ENCODE data around the gene GLRX5. TPM values are rescaled to one million over a fixed set of nuclear protein-coding genes. Genes with fewer than 3 reads are reported as not detected.

Gene GLRX5
- total RNA-seq (2022) (54.8 and 58.0 TPM in 2 replicates), Bru-seq, nascent RNA (percentile 82 among the genes with signal in this experiment), BruChase-seq, experiment 1, labeled RNA remaining after a 6-hour chase (percentile 84 among the genes with signal in this experiment), BruChase-seq, experiment 2, labeled RNA remaining after a 2-hour chase (percentile 72 among the genes with signal in this experiment)
- long read RNA-seq, transcript GLRX5-201 (2 exons, 1,564 nt): major isoform, 175 of 177 reads
- long read RNA-seq, partial matches to known transcripts: 2 of 177 reads
- long read RNA-seq, other reads (novel, unspliced or antisense): 0 of 177 reads

- CTCF ChIA-PET: interaction anchor here (3.0 kb wide), 1 partner anchor 92 kb away, joined by 12 read pairs; no protein-coding TSS in a partner anchor
- H3K9me3 Mint-ChIP-seq (ENCODE audit: low read depth, unreplicated experiment): no peaks in the 10 kb centered on the region
- H3K27me3 Mint-ChIP-seq (ENCODE audit: unreplicated experiment): no peaks in the 10 kb centered on the region
- DNase-seq: peak; percentile 97
- no peak for TF ChIP-seq CTCF (IDR thresholded peaks at IDR 0.05; ENCODE audit: unreplicated experiment)
- BruUV-seq (replicated peaks): no TSS peak
- H3K27ac Mint-ChIP-seq (ENCODE audit: unreplicated experiment): peak within 1 kb of the TSS; percentile 97
- peaks cover 57% of the 10 kb centered on the region for H3K36me3 Mint-ChIP-seq (ENCODE audit: insufficient read depth, unreplicated experiment)
- intact Hi-C loops (cut with micrococcal nuclease; ENCODE audit: unreplicated experiment): loop anchor here (10.0 kb wide), 1 partner anchor 380 kb away; the partner anchor contains the start of gene DICER1
- peaks cover 53% of the 10 kb centered on the region for H3K4me1 Mint-ChIP-seq (ENCODE audit: low read depth, unreplicated experiment)
- peak within 1 kb of the TSS; percentile 82 for H3K4me3 Mint-ChIP-seq (ENCODE audit: low read depth, unreplicated experiment)
These were observed at the start of gene GLRX5 for GRCh38 chr14:95534299-95535225. Gene GLRX5 (plus strand): TSS chr14:95535050. CDS start chr14:95535090, 40 bp downstream.

- H3K4me1 Mint-ChIP-seq (ENCODE audit: low read depth, unreplicated experiment): peaks cover 35% of the 10 kb centered on the region
- intact Hi-C loops (cut with micrococcal nuclease; ENCODE audit: unreplicated experiment): no loop called here
- no peak overlapping the region for H3K4me3 Mint-ChIP-seq (ENCODE audit: low read depth, unreplicated experiment)
- CTCF ChIA-PET: no interaction called here
- no peak for TF ChIP-seq CTCF (IDR thresholded peaks at IDR 0.05; ENCODE audit: unreplicated experiment)
- BruUV-seq (replicated peaks): no TSS peak
- H3K9me3 Mint-ChIP-seq (ENCODE audit: low read depth, unreplicated experiment): no peaks in the 10 kb centered on the region
- no peak overlapping the region for H3K27ac Mint-ChIP-seq (ENCODE audit: unreplicated experiment)
- no peaks in the 10 kb centered on the region for H3K27me3 Mint-ChIP-seq (ENCODE audit: unreplicated experiment)
- H3K36me3 Mint-ChIP-seq (ENCODE audit: insufficient read depth, unreplicated experiment): peaks cover 6% of the 10 kb centered on the region
- no peak for DNase-seq
These were observed 49.5 kb upstream of the GLRX5 start for GRCh38 chr14:95485222-95485819.

- Mint-ChIP-seq H3K9me3 (ENCODE audit: low read depth, unreplicated experiment) (no peaks in the 10 kb centered on the region), H3K27ac (ENCODE audit: unreplicated experiment) (no peak overlapping the region), H3K4me3 (ENCODE audit: low read depth, unreplicated experiment) (no peak overlapping the region), H3K4me1 (ENCODE audit: low read depth, unreplicated experiment) (peaks cover 38% of the 10 kb centered on the region), H3K27me3 (ENCODE audit: unreplicated experiment) (no peaks in the 10 kb centered on the region), H3K36me3 (ENCODE audit: insufficient read depth, unreplicated experiment) (peaks cover 6% of the 10 kb centered on the region)
- no peak for TF ChIP-seq CTCF (IDR thresholded peaks at IDR 0.05; ENCODE audit: unreplicated experiment)
- no peak for DNase-seq
- no TSS peak for BruUV-seq (replicated peaks)
- intact Hi-C loops (cut with micrococcal nuclease; ENCODE audit: unreplicated experiment): no loop called here
- CTCF ChIA-PET: interaction anchor here (1.1 kb wide), 1 partner anchor 35 kb away, joined by 3 read pairs; no protein-coding TSS in a partner anchor
These were observed 47.8 kb upstream of the GLRX5 start for GRCh38 chr14:95486875-95487668.

Data from Calu3 (cell line).